OCI-LY7 (cell line): Measurements from ENCODE around the gene MYO16. TPM values are rescaled to one million over a fixed set of nuclear protein-coding genes. Genes with fewer than 3 reads are reported as not detected.

Experiments
- BruUV-seq: library from RNA; stranded (reverse); fragments of 400-500 nt; replicated peaks from 2 replicates; lab custom pipeline; 2021; lab: Mats Ljungman, UMichigan
- CTCF ChIA-PET: fragments of 300-600 bp; sonication (Branson Sonifier 250); formaldehyde crosslinking; loops from one replicate; lab custom pipeline; 2022; ENCODE audit warnings: antibody characterized with exemption; ENCODE audit not compliant: unreplicated experiment; lab: Charles Lee
- POLR2A ChIA-PET: fragments of 300-600 bp; sonication (Branson Sonifier 250); formaldehyde crosslinking; loops from one replicate; lab custom pipeline; 2022; ENCODE audit warnings: antibody characterized with exemption; lab: Charles Lee
- DNase-seq: peaks from one replicate; pipeline ENCODE4 v3.0.0-alpha.2; 2015; ENCODE audit warnings: low spot score
- H2AFZ ChIP-seq: fragments of 200-600 bp; sonication (generic), shearing (Covaris generic); 2 replicates; pipeline ENCODE4 v1.6.1; 2014; ENCODE audit warnings: mild to moderate bottlenecking, antibody characterized with exemption, low read length, moderate library complexity
- H3K27ac ChIP-seq: fragments of 200-600 bp; sonication (generic); 2 replicates; pipeline ENCODE4 v1.5.1; 2014; ENCODE audit warnings: mixed run types, low read depth, mild to moderate bottlenecking, moderate library complexity, low read length, inconsistent platforms; ENCODE audit not compliant: poor library complexity, severe bottlenecking
- H3K36me3 ChIP-seq: fragments of 200-600 bp; sonication (generic); 2 replicates; pipeline ENCODE4 v1.6.1; 2014; ENCODE audit warnings: mild to moderate bottlenecking, antibody characterized with exemption, low read length, moderate library complexity, mixed read lengths; ENCODE audit not compliant: insufficient read depth
- H3K4me1 ChIP-seq: fragments of 200-600 bp; sonication (generic); 2 replicates; pipeline ENCODE4 v1.5.1; 2014; ENCODE audit warnings: mild to moderate bottlenecking, low read length; ENCODE audit not compliant: insufficient read depth, poor library complexity, severe bottlenecking
- H3K4me2 ChIP-seq: fragments of 200-600 bp; sonication (generic); 2 replicates; pipeline ENCODE4 v1.6.1; 2014; ENCODE audit warnings: mild to moderate bottlenecking, low read length
- H3K4me3 ChIP-seq: fragments of 200-600 bp; sonication (generic); 2 replicates; pipeline ENCODE4 v1.5.1; 2014; ENCODE audit warnings: mild to moderate bottlenecking, low read depth, low read length; ENCODE audit not compliant: poor library complexity, severe bottlenecking
- H3K79me2 ChIP-seq: fragments of 200-600 bp; sonication (generic); 2 replicates; pipeline ENCODE4 v1.6.1; 2016; ENCODE audit warnings: low read depth, mild to moderate bottlenecking, low read length, moderate library complexity, mixed read lengths; ENCODE audit not compliant: insufficient read depth
- H3K9me2 ChIP-seq: fragments of 200-600 bp; sonication (generic); 2 replicates; pipeline ENCODE4 v1.6.1; 2016; ENCODE audit warnings: mild to moderate bottlenecking, low read length, mixed read lengths; ENCODE audit not compliant: insufficient read depth
- H3K9me3 ChIP-seq: fragments of 200-600 bp; sonication (generic); 2 replicates; pipeline ENCODE4 v1.6.1; 2014; ENCODE audit warnings: mild to moderate bottlenecking, mixed run types, low read length, mixed read lengths
- H4K20me1 ChIP-seq: fragments of 200-600 bp; sonication (generic); 2 replicates; pipeline ENCODE4 v1.6.1; 2014; ENCODE audit warnings: mild to moderate bottlenecking, antibody characterized with exemption, low read length, moderate library complexity, mixed read lengths; ENCODE audit not compliant: insufficient read depth
- EZH2phosphoT487 ChIP-seq: fragments of 200-600 bp; sonication (generic); IDR thresholded peaks from 2 replicates; pipeline ENCODE4 v1.6.1; 2018; ENCODE audit warnings: low read depth, borderline replicate concordance, mild to moderate bottlenecking, mixed run types, antibody characterized with exemption, low read length, moderate library complexity, mixed read lengths
- intact Hi-C: fragments of 100-400 bp; cut with micrococcal nuclease; formaldehyde crosslinking; loops from one replicate; pipeline ENCODE4 v1.10.0; 2022; ENCODE audit not compliant: unreplicated experiment
- total RNA-seq, 2 experiments: library from RNA; depleted of rRNA in 1 of 2; stranded (reverse); fragments of >200 nt in 1 of 2; shearing (Covaris generic) in 1 of 2; gene quantifications; 2 replicates each; pipeline ENCODE4 v1.2.3, GENCODE V29; 2014 to 2022
- TF ChIP-seq, protein P1 (sequence below): fragments of 200-600 bp; sonication (generic); conservative IDR thresholded peaks from 2 replicates; pipeline ENCODE4 v1.5.1; 2014; ENCODE audit warnings: mild to moderate bottlenecking, antibody characterized with exemption, low read length, moderate library complexity, mixed read lengths

Gene MYO16
- total RNA-seq, 2 experiments from 2014 or later = 0.06 TPM; not detected in 1

DNA sequence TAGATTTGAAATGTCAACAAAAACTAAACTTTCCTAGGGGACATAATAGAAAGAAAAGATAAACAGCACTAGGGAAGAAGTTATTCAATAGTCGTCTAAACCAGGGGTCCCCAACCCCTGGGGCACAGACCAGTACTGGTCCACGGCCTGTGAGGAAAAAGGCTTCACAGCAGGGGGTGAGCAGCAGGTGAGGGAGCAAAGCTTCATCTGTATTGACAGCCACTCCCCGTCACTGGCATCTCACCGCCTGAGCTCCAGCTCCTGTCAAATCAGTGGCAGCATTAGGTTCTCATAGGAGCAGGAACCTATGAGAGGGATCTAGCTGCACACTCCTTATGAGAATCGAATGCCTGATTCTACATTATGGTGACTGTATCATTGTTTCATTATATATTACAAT lies 382.7 kb downstream of the MYO16 start:
- H3K27ac ChIP-seq = no peak overlapping the region
- no peak overlapping the region for H3K4me3 ChIP-seq
- CTCF ChIA-PET = no interaction called here
- DNase-seq = no peak
- no peaks in the 10 kb centered on the region for H3K9me2 ChIP-seq
- no peaks in the 10 kb centered on the region for H3K4me1 ChIP-seq
- intact Hi-C loops = no loop called here
- POLR2A ChIA-PET = no interaction called here
- no peaks in the 10 kb centered on the region for H4K20me1 ChIP-seq
- H3K4me2 ChIP-seq = no peak overlapping the region
- TF ChIP-seq, protein P1, sequence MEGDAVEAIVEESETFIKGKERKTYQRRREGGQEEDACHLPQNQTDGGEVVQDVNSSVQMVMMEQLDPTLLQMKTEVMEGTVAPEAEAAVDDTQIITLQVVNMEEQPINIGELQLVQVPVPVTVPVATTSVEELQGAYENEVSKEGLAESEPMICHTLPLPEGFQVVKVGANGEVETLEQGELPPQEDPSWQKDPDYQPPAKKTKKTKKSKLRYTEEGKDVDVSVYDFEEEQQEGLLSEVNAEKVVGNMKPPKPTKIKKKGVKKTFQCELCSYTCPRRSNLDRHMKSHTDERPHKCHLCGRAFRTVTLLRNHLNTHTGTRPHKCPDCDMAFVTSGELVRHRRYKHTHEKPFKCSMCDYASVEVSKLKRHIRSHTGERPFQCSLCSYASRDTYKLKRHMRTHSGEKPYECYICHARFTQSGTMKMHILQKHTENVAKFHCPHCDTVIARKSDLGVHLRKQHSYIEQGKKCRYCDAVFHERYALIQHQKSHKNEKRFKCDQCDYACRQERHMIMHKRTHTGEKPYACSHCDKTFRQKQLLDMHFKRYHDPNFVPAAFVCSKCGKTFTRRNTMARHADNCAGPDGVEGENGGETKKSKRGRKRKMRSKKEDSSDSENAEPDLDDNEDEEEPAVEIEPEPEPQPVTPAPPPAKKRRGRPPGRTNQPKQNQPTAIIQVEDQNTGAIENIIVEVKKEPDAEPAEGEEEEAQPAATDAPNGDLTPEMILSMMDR = no peak
- TF ChIP-seq EZH2phosphoT487 = no peak
- BruUV-seq = no TSS peak
- no peak overlapping the region for H2AFZ ChIP-seq
- H3K36me3 ChIP-seq = no peaks in the 10 kb centered on the region
- H3K9me3 ChIP-seq = no peaks in the 10 kb centered on the region
- no peaks in the 10 kb centered on the region for H3K79me2 ChIP-seq

- Histone ChIP-seq H4K20me1 (no peaks in the 10 kb centered on the region), H3K36me3 (no peaks in the 10 kb centered on the region), H3K4me2 (no peak overlapping the region), H3K27ac (no peak overlapping the region), H3K9me3 (no peaks in the 10 kb centered on the region), H3K9me2 (no peaks in the 10 kb centered on the region), H3K79me2 (no peaks in the 10 kb centered on the region), H3K4me1 (no peaks in the 10 kb centered on the region), H3K4me3 (no peak overlapping the region), H2AFZ (no peak overlapping the region)
- BruUV-seq = no TSS peak
- CTCF ChIA-PET = no interaction called here
- no peak for DNase-seq
- TF ChIP-seq EZH2phosphoT487 = no peak
- TF ChIP-seq, protein P1 = no peak
- intact Hi-C loops = no loop called here
- POLR2A ChIA-PET = no interaction called here
Measured at GRCh38 chr13:109021558-109021957, 392.1 kb downstream of the MYO16 start.

DNA sequence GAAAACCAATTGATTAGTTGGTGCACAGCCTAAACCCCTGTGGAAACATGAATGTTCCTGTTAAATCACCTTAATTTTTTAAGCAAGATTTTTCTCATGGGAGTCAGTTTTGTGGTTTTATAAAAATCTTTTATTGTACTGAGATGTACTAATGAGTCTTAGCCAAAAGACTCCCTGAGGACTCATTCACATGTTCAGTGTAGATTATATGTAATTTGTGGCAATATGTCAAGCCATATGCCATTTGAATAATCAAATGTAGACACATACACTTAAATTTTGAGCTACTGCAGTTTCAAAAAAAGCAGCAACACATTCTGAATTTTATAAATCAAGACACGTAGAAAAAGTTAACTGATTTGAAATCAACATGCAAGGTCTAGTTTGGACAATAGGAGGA lies 395.2 kb downstream of the MYO16 start:
- CTCF ChIA-PET = no interaction called here
- TF ChIP-seq EZH2phosphoT487 = no peak
- TF ChIP-seq, protein P1 = no peak
- no peak overlapping the region for H3K4me3 ChIP-seq

More for the DNA sequence above, 395.2 kb downstream of the MYO16 start:
- no peak for DNase-seq
- H4K20me1 ChIP-seq = no peaks in the 10 kb centered on the region
- H3K4me2 ChIP-seq = no peak overlapping the region
- H3K27ac ChIP-seq = no peak overlapping the region
- H3K4me1 ChIP-seq = no peaks in the 10 kb centered on the region
- no peaks in the 10 kb centered on the region for H3K36me3 ChIP-seq
- no peak overlapping the region for H2AFZ ChIP-seq
- no peaks in the 10 kb centered on the region for H3K9me3 ChIP-seq
- BruUV-seq = no TSS peak
- intact Hi-C loops = no loop called here
- H3K79me2 ChIP-seq = no peaks in the 10 kb centered on the region
- no peaks in the 10 kb centered on the region for H3K9me2 ChIP-seq
- POLR2A ChIA-PET = no interaction called here
